Lower lobe of right lung (tissue), 2 donors: ENCODE data around the gene KIF21B. TPM values are rescaled to one million over a fixed set of nuclear protein-coding genes. Genes with fewer than 3 reads are reported as not detected.

Experiments
- ATAC-seq, 2 donors: fragments of 200-7000 bp; cut with Tn5 transposase; one replicate each; pipeline ENCODE4 v1.9.1; 2020 to 2022; ENCODE audit warnings: mild to moderate bottlenecking in 2 of 2, moderate library complexity in 2 of 2
- DNase-seq: peaks from one replicate; pipeline ENCODE4 v3.0.0-alpha.2; 2020
- H3K27ac ChIP-seq: fragments of 200-600 bp; one replicate; pipeline ENCODE4 v1.8.0; 2022
- H3K27me3 ChIP-seq: fragments of 200-600 bp; one replicate; pipeline ENCODE4 v1.8.0; 2022; ENCODE audit warnings: low read depth
- H3K36me3 ChIP-seq: fragments of 200-600 bp; one replicate; pipeline ENCODE4 v1.8.0; 2022; ENCODE audit warnings: mild to moderate bottlenecking
- H3K4me1 ChIP-seq: fragments of 200-600 bp; one replicate; pipeline ENCODE4 v1.8.0; 2022
- H3K4me3 ChIP-seq: fragments of 200-600 bp; one replicate; pipeline ENCODE4 v1.8.0; 2022; ENCODE audit warnings: mild to moderate bottlenecking
- H3K9me3 ChIP-seq: fragments of 200-600 bp; one replicate; pipeline ENCODE4 v1.8.0; 2022
- intact Hi-C: fragments of 100-400 bp; cut with DNase I; formaldehyde crosslinking; loops from one replicate; pipeline ENCODE4 v1.11.0; 2022
- total RNA-seq: library from RNA; stranded (reverse); fragmentation: NEBNext Ultra II Directional; extraction: Animal tissue kit (Norgen Biotek cat#: 25700); gene quantifications from one replicate; pipeline ENCODE4 v1.2.1, GENCODE V29; 2021
- TF ChIP-seq, protein P1 (sequence below): fragments of 200-600 bp; IDR thresholded peaks from one replicate; pipeline ENCODE4 v1.8.0; 2022; ENCODE audit warnings: antibody characterized with exemption, mild to moderate bottlenecking
- donor health status: DM: no; HTN: yes; CAD: no; lungs with severe emphysema.

The KIF21B gene
- total RNA-seq, 1 donor from 2014 or later: 4.7 TPM

DNA sequence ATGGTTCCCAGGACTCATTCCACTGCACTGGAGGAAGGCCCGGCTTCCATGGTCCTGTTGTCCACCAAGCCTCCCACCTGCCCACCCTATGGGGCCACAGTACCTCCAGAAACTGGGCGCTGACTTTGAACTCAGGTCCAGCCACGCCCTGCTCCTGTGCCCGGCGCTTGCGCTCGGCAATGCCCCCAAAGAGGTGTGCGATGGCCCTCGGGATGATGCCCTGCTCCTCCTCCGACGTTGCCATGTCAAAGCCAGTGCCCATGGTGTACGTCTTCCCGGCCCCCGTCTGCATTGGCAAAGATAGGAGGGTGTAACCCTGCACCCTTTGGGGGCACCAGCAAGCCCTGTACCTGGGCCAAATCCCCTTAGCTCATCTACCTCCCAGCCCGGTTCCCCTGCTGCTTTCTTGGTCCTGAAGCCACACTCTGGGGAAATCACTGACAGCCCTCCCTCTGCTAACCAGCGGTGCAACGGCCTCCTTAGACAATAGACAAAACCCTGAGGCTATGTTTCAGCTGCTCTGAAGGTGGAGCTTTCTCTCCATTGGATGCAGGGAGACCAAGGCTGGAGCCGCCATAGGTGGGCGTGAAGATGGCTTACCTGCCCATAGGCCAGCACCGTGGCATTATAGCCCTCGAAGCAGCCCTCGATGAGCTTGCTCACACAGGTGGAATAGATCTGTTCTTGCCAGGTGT lies 14.7 kb downstream of the KIF21B start:
- peaks cover under 1% of the 10 kb centered on the region for H3K27me3 ChIP-seq
- no peak for ATAC-seq
- peaks cover 10% of the 10 kb centered on the region for H3K36me3 ChIP-seq
- no peak overlapping the region for H3K27ac ChIP-seq
- TF ChIP-seq, protein P1, sequence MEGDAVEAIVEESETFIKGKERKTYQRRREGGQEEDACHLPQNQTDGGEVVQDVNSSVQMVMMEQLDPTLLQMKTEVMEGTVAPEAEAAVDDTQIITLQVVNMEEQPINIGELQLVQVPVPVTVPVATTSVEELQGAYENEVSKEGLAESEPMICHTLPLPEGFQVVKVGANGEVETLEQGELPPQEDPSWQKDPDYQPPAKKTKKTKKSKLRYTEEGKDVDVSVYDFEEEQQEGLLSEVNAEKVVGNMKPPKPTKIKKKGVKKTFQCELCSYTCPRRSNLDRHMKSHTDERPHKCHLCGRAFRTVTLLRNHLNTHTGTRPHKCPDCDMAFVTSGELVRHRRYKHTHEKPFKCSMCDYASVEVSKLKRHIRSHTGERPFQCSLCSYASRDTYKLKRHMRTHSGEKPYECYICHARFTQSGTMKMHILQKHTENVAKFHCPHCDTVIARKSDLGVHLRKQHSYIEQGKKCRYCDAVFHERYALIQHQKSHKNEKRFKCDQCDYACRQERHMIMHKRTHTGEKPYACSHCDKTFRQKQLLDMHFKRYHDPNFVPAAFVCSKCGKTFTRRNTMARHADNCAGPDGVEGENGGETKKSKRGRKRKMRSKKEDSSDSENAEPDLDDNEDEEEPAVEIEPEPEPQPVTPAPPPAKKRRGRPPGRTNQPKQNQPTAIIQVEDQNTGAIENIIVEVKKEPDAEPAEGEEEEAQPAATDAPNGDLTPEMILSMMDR: no peak
- peak; percentile 32 for DNase-seq
- peaks cover 12% of the 10 kb centered on the region for H3K4me1 ChIP-seq
- no peak overlapping the region for H3K4me3 ChIP-seq
- H3K9me3 ChIP-seq: no peaks in the 10 kb centered on the region
- intact Hi-C loops: no loop called here

DNA sequence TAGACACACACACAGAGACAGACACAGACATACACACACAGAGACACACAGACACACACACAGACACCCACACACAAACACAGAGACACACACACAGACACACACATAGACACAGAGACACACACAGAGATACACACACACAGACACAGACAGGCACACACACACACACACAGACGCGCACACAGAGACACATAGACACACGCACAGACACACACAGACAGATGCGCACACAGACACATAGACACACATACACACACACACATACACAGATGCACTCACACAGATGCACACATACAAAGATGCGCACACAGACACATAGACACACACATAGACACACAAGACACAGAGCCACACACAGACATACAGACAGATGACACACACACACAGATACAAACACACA lies 16.0 kb downstream of the KIF21B start:
- DNase-seq: no peak

DNA sequence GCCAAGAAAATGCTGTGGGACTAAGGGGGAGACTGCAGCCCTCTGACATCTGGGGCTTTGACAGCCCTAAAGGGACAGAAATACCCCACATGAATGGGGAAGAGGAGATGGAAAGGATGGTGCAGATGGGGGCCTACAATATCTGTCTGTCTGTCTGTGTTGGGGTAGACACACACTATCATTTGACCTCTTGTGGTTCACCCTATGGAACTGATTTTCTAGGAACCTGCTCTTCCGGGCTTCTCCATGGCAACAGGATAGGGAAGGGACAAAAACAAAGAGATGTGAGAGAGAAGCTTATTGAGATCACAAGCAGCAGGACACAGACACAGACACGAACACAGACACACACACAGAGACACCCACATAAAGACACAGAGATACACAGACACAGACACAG lies 17.1 kb downstream of the KIF21B start:
- DNase-seq: no peak
- H3K27ac ChIP-seq: no peak overlapping the region
- TF ChIP-seq, protein P1: no peak
- no peak overlapping the region for H3K4me3 ChIP-seq
- H3K9me3 ChIP-seq: no peaks in the 10 kb centered on the region
- intact Hi-C loops: no loop called here
- peaks cover 20% of the 10 kb centered on the region for H3K36me3 ChIP-seq
- ATAC-seq: no peak
- H3K27me3 ChIP-seq: no peaks in the 10 kb centered on the region
- H3K4me1 ChIP-seq: no peaks in the 10 kb centered on the region

More for the DNA sequence above, 16.0 kb downstream of the KIF21B start:
- TF ChIP-seq, protein P1: no peak
- H3K4me3 ChIP-seq: no peak overlapping the region
- intact Hi-C loops: no loop called here
- H3K4me1 ChIP-seq: no peaks in the 10 kb centered on the region
- H3K27ac ChIP-seq: no peak overlapping the region
- no peak for ATAC-seq
- H3K9me3 ChIP-seq: no peaks in the 10 kb centered on the region
- peaks cover 20% of the 10 kb centered on the region for H3K36me3 ChIP-seq
- no peaks in the 10 kb centered on the region for H3K27me3 ChIP-seq

DNA sequence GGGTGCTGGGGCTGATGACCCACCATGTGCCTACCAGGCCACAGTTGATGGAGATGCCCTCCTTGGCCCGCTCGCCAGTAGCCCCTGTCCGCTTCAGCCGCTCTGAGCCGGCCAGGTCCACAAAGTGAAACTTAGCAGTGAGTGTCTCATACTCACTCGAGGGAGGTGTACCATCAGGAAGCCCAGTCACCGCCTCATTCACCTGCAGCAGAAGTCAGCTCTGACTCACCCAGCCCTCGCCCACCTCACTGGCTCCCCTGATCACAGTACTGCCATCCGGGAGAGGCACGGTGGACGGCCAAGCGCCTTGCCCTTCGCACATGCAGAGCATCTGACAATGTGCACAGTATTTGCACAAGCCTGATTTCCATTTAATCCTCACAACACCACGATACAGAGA lies 18.8 kb downstream of the KIF21B start:
- no peak overlapping the region for H3K27ac ChIP-seq
- TF ChIP-seq, protein P1: no peak
- no peak for ATAC-seq
- peaks cover 23% of the 10 kb centered on the region for H3K36me3 ChIP-seq
- no peaks in the 10 kb centered on the region for H3K27me3 ChIP-seq
- no peaks in the 10 kb centered on the region for H3K4me1 ChIP-seq
- H3K9me3 ChIP-seq: no peaks in the 10 kb centered on the region
- intact Hi-C loops: no loop called here
- no peak overlapping the region for H3K4me3 ChIP-seq
- no peak for DNase-seq

DNA sequence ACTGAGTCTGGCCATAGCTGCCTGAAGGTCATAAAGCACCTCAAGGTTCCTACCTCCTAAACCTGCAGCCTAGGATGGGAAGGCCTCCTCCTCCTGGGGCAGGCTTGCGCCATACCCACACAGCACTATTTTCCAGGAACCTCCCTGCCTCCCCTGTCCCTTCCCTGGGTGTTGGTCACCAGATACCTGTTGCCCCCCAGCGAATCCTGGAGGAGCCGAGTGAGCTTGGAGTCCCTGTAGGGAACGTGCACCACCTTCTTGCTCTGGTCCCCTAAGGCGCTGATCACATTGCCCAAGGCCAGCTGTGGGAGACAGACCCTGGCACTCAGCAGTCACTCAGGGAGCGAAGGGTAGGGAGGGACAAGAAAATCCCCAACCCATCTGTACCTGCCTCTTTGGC lies 19.4 kb downstream of the KIF21B start:
- Histone ChIP-seq H3K36me3 (peaks cover 23% of the 10 kb centered on the region), H3K27me3 (no peaks in the 10 kb centered on the region), H3K27ac (no peak overlapping the region), H3K4me3 (no peak overlapping the region), H3K9me3 (no peaks in the 10 kb centered on the region), H3K4me1 (no peaks in the 10 kb centered on the region)
- intact Hi-C loops: no loop called here
- ATAC-seq: no peak
- DNase-seq: no peak
- TF ChIP-seq, protein P1: no peak
